A549 (cell line): ENCODE results near the gene GAA. TPM values are rescaled to one million over a fixed set of nuclear protein-coding genes. Genes with fewer than 3 reads are reported as not detected.

Source experiments
- ATAC-seq, 2 experiments: fragments of 200-7000 bp in 1 of 2; fragments of >200 bp in 1 of 2; cut with Nextera tagmentation in 1 of 2; cut with Tn5 transposase in 1 of 2; 3 replicates each; pipeline versions ENCODE4 v1.8.0 to v1.9.1; 2018 to 2020; ENCODE audit warnings: mild to moderate bottlenecking in 1 of 2, moderate library complexity in 1 of 2
- CTCF ChIA-PET: fragments of 300-600 bp; sonication (Branson Sonifier 250); formaldehyde crosslinking; extraction: SDS; loops from one replicate; lab custom pipeline; 2021; ENCODE audit warnings: antibody characterized with exemption, inconsistent platforms; lab: Yijun Ruan, JAX
- POLR2A ChIA-PET: fragments of 350-600 bp; formaldehyde crosslinking; extraction: SDS; loops from one replicate; lab custom pipeline; 2021; ENCODE audit warnings: antibody characterized with exemption, inconsistent platforms; lab: Yijun Ruan, JAX
- DNase-seq, 2 experiments: peaks; one replicate each; pipeline versions ENCODE4 v3.0.0 to v3.0.0-alpha.2; 2011 to 2016; ENCODE audit warnings: low read depth in 1 of 2, low spot score in 1 of 2
- FAIRE-seq: peaks from 2 replicates; lab custom pipeline; 2011; peaks lifted over from hg19 to GRCh38; lab: Jason Lieb, UNC
- H3K27ac ChIP-seq, 2 experiments: fragments of >200 bp; sonication (Bioruptor Twin); formaldehyde crosslinking; 3 replicates each; pipeline ENCODE4 v1.5.1; 2016 to 2017
- H3K4me1 ChIP-seq: fragments of >200 bp; sonication (Bioruptor Twin); formaldehyde crosslinking; 3 replicates; pipeline ENCODE4 v1.6.1; 2016
- H3K4me2 ChIP-seq: fragments of >200 bp; sonication (Bioruptor Twin); formaldehyde crosslinking; 3 replicates; pipeline ENCODE4 v1.6.1; 2016
- H3K4me3 ChIP-seq: fragments of >200 bp; sonication (Bioruptor Twin); formaldehyde crosslinking; 3 replicates; pipeline ENCODE4 v1.5.1; 2016
- H3K9me3 ChIP-seq: fragments of >200 bp; sonication (Bioruptor Twin); formaldehyde crosslinking; 3 replicates; pipeline ENCODE4 v1.6.1; 2016
- BHLHE40 ChIP-seq: IDR thresholded peaks from 2 replicates; pipeline ENCODE4 v1.6.1; 2012; ENCODE audit warnings: low read depth, low read length, inconsistent platforms
- CBX2 ChIP-seq: fragments of 200-600 bp; sonication (generic); IDR thresholded peaks from 2 replicates; pipeline ENCODE4 v1.6.1; 2016; ENCODE audit warnings: low read depth, mild to moderate bottlenecking, borderline replicate concordance
- CBX8 ChIP-seq: fragments of 200-600 bp; sonication (generic); IDR thresholded peaks from 2 replicates; pipeline ENCODE4 v1.6.1; 2016
- CHD4 ChIP-seq: fragments of 200-600 bp; sonication (generic); IDR thresholded peaks from 2 replicates; pipeline ENCODE4 v1.6.1; 2016; ENCODE audit warnings: antibody characterized with exemption, mild to moderate bottlenecking, borderline replicate concordance
- CTCF ChIP-seq: fragments of >200 bp; sonication (Bioruptor Twin); formaldehyde crosslinking; IDR thresholded peaks from 3 replicates; pipeline ENCODE4 v1.5.1; 2016
- E2F6 ChIP-seq: IDR thresholded peaks from 2 replicates; pipeline ENCODE4 v1.6.1; 2012; ENCODE audit warnings: low read depth, borderline replicate concordance
- ELK1 ChIP-seq: fragments of 150-350 bp; IDR thresholded peaks from 2 replicates; pipeline ENCODE4 v1.6.1; 2014; ENCODE audit warnings: low read depth, mild to moderate bottlenecking, low read length
- ESRRA ChIP-seq: fragments of 150-350 bp; IDR thresholded peaks from 2 replicates; pipeline ENCODE4 v1.6.1; 2014; ENCODE audit warnings: mild to moderate bottlenecking, low read length, borderline replicate concordance
- FOSL2 ChIP-seq, 2 experiments: fragments of 450-650 bp in 1 of 2; fragments of >200 bp in 1 of 2; sonication (Bioruptor Twin) in 1 of 2; formaldehyde crosslinking; IDR thresholded peaks; 2 replicates each; pipeline versions ENCODE4 v1.5.0 to v1.6.1; 2016 to 2020; ENCODE audit warnings: mild to moderate bottlenecking in 1 of 2, moderate library complexity in 1 of 2
- HOXB13 ChIP-seq: fragments of 250-450 bp; sonication (Bioruptor Pico); IDR thresholded peaks from 2 replicates; pipeline ENCODE4 v1.5.0; 2020; ENCODE audit warnings: low read depth, mild to moderate bottlenecking, moderate library complexity
- JUNB ChIP-seq: fragments of >200 bp; sonication (Bioruptor Twin); formaldehyde crosslinking; IDR thresholded peaks from 2 replicates; pipeline ENCODE4 v1.6.1; 2016
- KDM1A ChIP-seq: fragments of 200-600 bp; sonication (generic); IDR thresholded peaks from 2 replicates; pipeline ENCODE4 v1.6.1; 2016; ENCODE audit warnings: low read depth, mild to moderate bottlenecking
- KDM5A ChIP-seq: fragments of 200-600 bp; sonication (generic); IDR thresholded peaks from 2 replicates; pipeline ENCODE4 v1.6.1; 2016; ENCODE audit warnings: antibody characterized with exemption, mild to moderate bottlenecking
- NPAS2 ChIP-seq: fragments of 250-450 bp; sonication (Bioruptor Pico); IDR thresholded peaks from 2 replicates; pipeline ENCODE4 v1.8.0; 2022; ENCODE audit warnings: mild to moderate bottlenecking, moderate library complexity, borderline replicate concordance
- NR3C1 ChIP-seq: fragments of >200 bp; sonication (Bioruptor Twin); formaldehyde crosslinking; IDR thresholded peaks from 3 replicates; pipeline ENCODE4 v1.6.1; 2017
- PBX3 ChIP-seq: IDR thresholded peaks from 2 replicates; pipeline ENCODE4 v1.6.1; 2012
- POLR2A ChIP-seq: IDR thresholded peaks from 2 replicates; pipeline ENCODE4 v1.6.1; 2012; ENCODE audit warnings: mild to moderate bottlenecking, low read length
- RAD21 ChIP-seq, 2 experiments: fragments of >200 bp in 1 of 2; sonication (Bioruptor Twin) in 1 of 2; formaldehyde crosslinking in 1 of 2; IDR thresholded peaks in 1 of 2; conservative IDR thresholded peaks in 1 of 2; 2 replicates in 1 of 2; 3 replicates in 1 of 2; pipeline ENCODE4 v1.6.1; 2012 to 2018; ENCODE audit warnings: inconsistent platforms in 1 of 2
- SMC3 ChIP-seq: fragments of >200 bp; sonication (Bioruptor Twin); formaldehyde crosslinking; IDR thresholded peaks from 3 replicates; pipeline ENCODE4 v1.6.1; 2018; ENCODE audit warnings: inconsistent platforms
- SREBF2 ChIP-seq: fragments of 450-650 bp; IDR thresholded peaks from 2 replicates; pipeline ENCODE4 v1.6.1; 2014; ENCODE audit warnings: mild to moderate bottlenecking, moderate library complexity
- TFCP2L1 ChIP-seq: fragments of 250-450 bp; sonication (Bioruptor Pico); IDR thresholded peaks from 2 replicates; pipeline ENCODE4 v1.5.0; 2021; ENCODE audit warnings: mild to moderate bottlenecking
- USF2 ChIP-seq: fragments of 450-650 bp; IDR thresholded peaks from 2 replicates; pipeline ENCODE4 v1.6.1; 2014; ENCODE audit warnings: antibody characterized with exemption
- ZFP36 ChIP-seq: fragments of 450-650 bp; IDR thresholded peaks from 2 replicates; pipeline ENCODE4 v1.6.1; 2014; ENCODE audit warnings: borderline replicate concordance; ENCODE audit not compliant: partially characterized antibody
- WGBS: methylation state at CpG from one replicate; pipeline ENCODE4 v1.1.6; 2017; ENCODE audit errors: missing lambda C conversion rate; 5-methylcytosine and 5-hydroxymethylcytosine counted together
- polyA plus RNA-seq, 4 experiments: library from polyadenylated mRNA; depleted of rRNA in 3 of 4; stranded (reverse); fragments of >200 nt; fragmentation: RNase III in 1 of 4; extraction: RNeasy Plus Mini Kit Qiagen cat#74134 plus additional on column Dnase treatment in 1 of 4; gene quantifications; 2 replicates in 3 of 4; 3 replicates in 1 of 4; pipeline ENCODE4 v1.2.3, GENCODE V29; 2011 to 2017

Gene GAA
- polyA plus RNA-seq, 2 of the 4 experiments (the other 2 are of a cell fraction): 5.7 to 47.4 TPM

GRCh38 chr17:80071116-80071841 is 30.1 kb upstream of the GAA start:
- DNase-seq: no peak
- no peak for FAIRE-seq
- Histone ChIP-seq H3K4me2 (no peak overlapping the region), H3K4me1 (no peaks in the 10 kb centered on the region), H3K27ac (no peak overlapping the region), H3K9me3 (no peaks in the 10 kb centered on the region), H3K4me3 (no peak overlapping the region)
- ChIA-PET POLR2A (no interaction called here), CTCF (interaction anchor here (1.7 to 6.8 kb wide), 3 partner anchors 11 to 63 kb away, joined by 5 to 58 read pairs (median 12); partner anchors contain the start of gene GAA)
- no peak for TF ChIP-seq RAD21 (conservative IDR thresholded peaks at IDR 0.05 in 1 of 2, IDR thresholded peaks at IDR 0.05 in 1 of 2)
- TF ChIP-seq NPAS2 (CRISPR knock-in tag): no peak
- no peak for TF ChIP-seq ESRRA
- TF ChIP-seq E2F6: no peak
- no peak for TF ChIP-seq NR3C1
- no peak for TF ChIP-seq ELK1
- TF ChIP-seq CBX2: no peak
- no peak for TF ChIP-seq FOSL2 (IDR thresholded peaks at IDR 0.05)
- TF ChIP-seq FOSL2 (CRISPR knock-in tag; IDR thresholded peaks at IDR 0.05): no peak
- peak in 1 of 2 experiments; percentile 19; a peak in 1 of 6 replicates for ATAC-seq
- 77% methylated on average over 20 of the region's 20 CpGs for WGBS

- POLR2A ChIA-PET: no interaction called here
- Histone ChIP-seq H3K27ac (no peak overlapping the region), H3K4me3 (no peak overlapping the region), H3K4me1 (no peaks in the 10 kb centered on the region), H3K9me3 (0 out of 3 replicates have a peak, but pooled peaks cover under 1% of the 10 kb centered on the region), H3K4me2 (no peak overlapping the region)
- no peak for DNase-seq
- no peak for TF ChIP-seq SMC3
- CTCF ChIA-PET: interaction anchor here (0.5 to 6.8 kb wide), 7 partner anchors 10 to 263 kb away, joined by 3 to 58 read pairs (median 4); partner anchors contain the start of gene GAA
- ATAC-seq: no peak
- no peak for FAIRE-seq
- WGBS: 91% methylated on average over 6 of the region's 6 CpGs
Measured at GRCh38 chr17:80072410-80072809, 29.0 kb upstream of the GAA start.

- Histone ChIP-seq H3K4me1 (peaks cover 7% of the 10 kb centered on the region; the same call in 2 of the 3 replicates), H3K9me3 (0 out of 3 replicates have a peak, but pooled peaks cover 3% of the 10 kb centered on the region), H3K4me3 (no peak overlapping the region), H3K4me2 (no peak overlapping the region), H3K27ac (no peak overlapping the region)
- ChIA-PET CTCF (interaction anchor here (0.6 to 15.4 kb wide), 5 partner anchors 11 to 173 kb away, joined by 3 to 176 read pairs (median 46); partner anchors contain the start of gene GAA), POLR2A (no interaction called here)
- DNase-seq (no peak), ATAC-seq (no peak), FAIRE-seq (no peak)
- 86% methylated on average over 6 of the region's 6 CpGs for WGBS
- TF ChIP-seq POLR2A (no peak), CHD4 (no peak), TFCP2L1 (CRISPR knock-in tag) (no peak), JUNB (no peak), ESRRA (no peak), NR3C1 (no peak), HOXB13 (CRISPR knock-in tag) (no peak), BHLHE40 (no peak), SREBF2 (no peak), FOSL2 (IDR thresholded peaks at IDR 0.05) (no peak), FOSL2 (CRISPR knock-in tag; IDR thresholded peaks at IDR 0.05) (no peak), ZFP36 (no peak), CBX8 (no peak), CTCF (no peak), PBX3 (no peak), USF2 (no peak), KDM5A (no peak), KDM1A (no peak), RAD21 (conservative IDR thresholded peaks at IDR 0.05 in 1 of 2, IDR thresholded peaks at IDR 0.05 in 1 of 2) (no peak)
Measured at GRCh38 chr17:80080081-80080480, 21.3 kb upstream of the GAA start.
